C1 segment of cervical spinal cord (tissue), 14 donors: ENCODE results near the gene TNK1.

ENCODE experiments used
- DNase-seq, 14 donors: peaks; one replicate each; lab custom pipeline; 2025; lab: John Stamatoyannopoulos, UW

TNK1 gene

GRCh38 chr17:7410634-7411426 lies 29.9 kb downstream of the TNK1 start:
- DNase-seq, result no peak

- DNase-seq, result no peak
Observed at GRCh38 chr17:7411427-7411750, 30.5 kb downstream of the TNK1 start.

- peak in 1 of 14 donors; percentile 27 for DNase-seq
Observed at GRCh38 chr17:7413346-7413985, 32.6 kb downstream of the TNK1 start.

GRCh38 chr17:7414837-7415236 lies 33.9 kb downstream of the TNK1 start:
- no peak for DNase-seq

GRCh38 chr17:7415784-7416183 lies 34.9 kb downstream of the TNK1 start:
- no peak for DNase-seq

GRCh38 chr17:7416323-7416722 lies 35.4 kb downstream of the TNK1 start:
- no peak for DNase-seq

- no peak for DNase-seq
Observed at GRCh38 chr17:7417056-7417655, 36.3 kb downstream of the TNK1 start.

GRCh38 chr17:7418472-7419152 lies 37.7 kb downstream of the TNK1 start:
- peak in 1 of 14 donors; percentile 16 for DNase-seq

GRCh38 chr17:7419819-7420610 lies 39.1 kb downstream of the TNK1 start, which contains the start of gene SPEM1:
SPEM1 (plus strand) TSS chr17:7420324; CDS start chr17:7420385, 61 bp downstream.
- DNase-seq, result no peak

- no peak for DNase-seq
Observed at GRCh38 chr17:7421186-7421585, 40.3 kb downstream of the TNK1 start.

- DNase-seq, result no peak
Observed at GRCh38 chr17:7423679-7424078, 42.8 kb downstream of the TNK1 start.

GRCh38 chr17:7425316-7425715 lies 44.4 kb downstream of the TNK1 start, which contains the start of gene SPEM2:
SPEM2 (plus strand) TSS chr17:7425616; CDS start chr17:7425689, 73 bp downstream.
- no peak for DNase-seq

GRCh38 chr17:7425756-7426155 lies 44.9 kb downstream of the TNK1 start:
- DNase-seq, result no peak

- DNase-seq, result no peak
Observed at GRCh38 chr17:7426203-7426863, 45.4 kb downstream of the TNK1 start.

- DNase-seq, result no peak
Observed at GRCh38 chr17:7426896-7427489, 46.1 kb downstream of the TNK1 start.

GRCh38 chr17:7427549-7427948 lies 46.7 kb downstream of the TNK1 start:
- DNase-seq, result no peak

GRCh38 chr17:7428557-7428956 lies 47.7 kb downstream of the TNK1 start, which contains the start of gene SPEM3:
SPEM3 (plus strand) TSS chr17:7428857; CDS start chr17:7428903, 46 bp downstream.
- no peak for DNase-seq

- DNase-seq, result no peak
Observed at GRCh38 chr17:7429722-7430121, 48.8 kb downstream of the TNK1 start.

- DNase-seq, result no peak
Observed at GRCh38 chr17:7431231-7431630, 50.3 kb downstream of the TNK1 start.

GRCh38 chr17:7432296-7432695 lies 51.4 kb downstream of the TNK1 start:
- DNase-seq, result no peak
